Endothelial cell of umbilical vein (primary cell): ENCODE results near the gene ENO2.

Experiments
- EZH2 ChIP-seq: IDR thresholded peaks from 2 replicates; pipeline ENCODE4 v1.6.1; 2012; ENCODE audit warnings: borderline replicate concordance, low read depth, mild to moderate bottlenecking, moderate library complexity, low read length, inconsistent platforms; ENCODE audit not compliant: severe bottlenecking
- FOS ChIP-seq: IDR thresholded peaks from 2 replicates; pipeline ENCODE4 v1.6.1; 2011; ENCODE audit warnings: mild to moderate bottlenecking, low read length, moderate library complexity, borderline replicate concordance; ENCODE audit not compliant: insufficient read depth
- JUN ChIP-seq: IDR thresholded peaks from 2 replicates; pipeline ENCODE4 v1.6.1; 2011; ENCODE audit warnings: borderline replicate concordance, low read depth; ENCODE audit not compliant: insufficient read length, insufficient read depth
- MAX ChIP-seq: IDR thresholded peaks from 2 replicates; pipeline ENCODE4 v1.6.1; 2011; ENCODE audit not compliant: insufficient read depth, insufficient read length
- MYC ChIP-seq: IDR thresholded peaks from one replicate; pipeline ENCODE4 v1.6.1; 2011; ENCODE audit warnings: mild to moderate bottlenecking, low read depth, low read length
- POLR2A ChIP-seq: IDR thresholded peaks from 2 replicates; pipeline ENCODE4 v1.6.1; 2012; ENCODE audit warnings: low read depth, mild to moderate bottlenecking, control low read depth, low read length
- POLR2AphosphoS5 ChIP-seq: IDR thresholded peaks from 2 replicates; pipeline ENCODE4 v1.6.1; 2012; ENCODE audit warnings: low read depth, mild to moderate bottlenecking, control low read depth, low read length, moderate library complexity; ENCODE audit not compliant: insufficient read depth
- TF ChIP-seq, protein P1 (sequence below), 2 donors: IDR thresholded peaks; 1 replicate in 1 of 2; 2 replicates in 1 of 2; pipeline ENCODE4 v1.5.1; 2011; ENCODE audit warnings: low read length in 2 of 2, mild to moderate bottlenecking in 2 of 2, moderate library complexity in 2 of 2, control low read depth in 1 of 2, inconsistent platforms in 1 of 2, low read depth in 1 of 2; ENCODE audit not compliant: insufficient read depth in 1 of 2; ENCODE audit errors: extremely low read depth in 1 of 2

- no peak for TF ChIP-seq POLR2A
- TF ChIP-seq EZH2: no peak
- TF ChIP-seq, protein P1, sequence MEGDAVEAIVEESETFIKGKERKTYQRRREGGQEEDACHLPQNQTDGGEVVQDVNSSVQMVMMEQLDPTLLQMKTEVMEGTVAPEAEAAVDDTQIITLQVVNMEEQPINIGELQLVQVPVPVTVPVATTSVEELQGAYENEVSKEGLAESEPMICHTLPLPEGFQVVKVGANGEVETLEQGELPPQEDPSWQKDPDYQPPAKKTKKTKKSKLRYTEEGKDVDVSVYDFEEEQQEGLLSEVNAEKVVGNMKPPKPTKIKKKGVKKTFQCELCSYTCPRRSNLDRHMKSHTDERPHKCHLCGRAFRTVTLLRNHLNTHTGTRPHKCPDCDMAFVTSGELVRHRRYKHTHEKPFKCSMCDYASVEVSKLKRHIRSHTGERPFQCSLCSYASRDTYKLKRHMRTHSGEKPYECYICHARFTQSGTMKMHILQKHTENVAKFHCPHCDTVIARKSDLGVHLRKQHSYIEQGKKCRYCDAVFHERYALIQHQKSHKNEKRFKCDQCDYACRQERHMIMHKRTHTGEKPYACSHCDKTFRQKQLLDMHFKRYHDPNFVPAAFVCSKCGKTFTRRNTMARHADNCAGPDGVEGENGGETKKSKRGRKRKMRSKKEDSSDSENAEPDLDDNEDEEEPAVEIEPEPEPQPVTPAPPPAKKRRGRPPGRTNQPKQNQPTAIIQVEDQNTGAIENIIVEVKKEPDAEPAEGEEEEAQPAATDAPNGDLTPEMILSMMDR (IDR thresholded peaks at IDR 0.05; ENCODE audit: extremely low read depth in 1 of 2, insufficient read depth in 1 of 2, low read depth in 1 of 2, low read length in 2 of 2): no peak
- TF ChIP-seq MYC: no peak
- TF ChIP-seq FOS: no peak
- TF ChIP-seq POLR2AphosphoS5: no peak
- TF ChIP-seq JUN: no peak
- no peak for TF ChIP-seq MAX
These were observed 31.2 kb downstream of the ENO2 start for GRCh38 chr12:6945613-6946012.
